Keratinocyte (primary cell): ENCODE data around the gene TECPR1. TPM values are rescaled to one million over a fixed set of nuclear protein-coding genes. Genes with fewer than 3 reads are reported as not detected.

Experiments used
- DNase-seq: peaks from one replicate; pipeline ENCODE4 v3.0.0-alpha.2; 2011; ENCODE audit warnings: low read depth, missing footprints, low spot score
- FAIRE-seq: peaks from 2 replicates; lab custom pipeline; 2011; peaks lifted over from hg19 to GRCh38; lab: Jason Lieb, UNC
- H2AFZ ChIP-seq: 2 replicates; pipeline ENCODE4 v1.6.0; 2012; ENCODE audit warnings: low read length, control low read depth, inconsistent platforms; ENCODE audit not compliant: control insufficient read depth
- H3K27ac ChIP-seq: 2 replicates; pipeline ENCODE4 v1.5.1; 2011; ENCODE audit warnings: low read length; ENCODE audit not compliant: control insufficient read depth, insufficient read depth
- H3K27me3 ChIP-seq: 3 replicates; pipeline ENCODE4 v1.6.0; 2011; ENCODE audit warnings: low read length; ENCODE audit not compliant: control insufficient read depth, insufficient read depth; ENCODE audit errors: extremely low read depth
- H3K36me3 ChIP-seq, 2 experiments: 2 replicates in 1 of 2; 3 replicates in 1 of 2; pipeline ENCODE4 v1.5.1; 2011; ENCODE audit warnings: low read length in 2 of 2, mild to moderate bottlenecking in 1 of 2; ENCODE audit not compliant: control insufficient read depth in 2 of 2, insufficient read depth in 2 of 2; ENCODE audit errors: extremely low read depth in 1 of 2
- H3K4me1 ChIP-seq: 3 replicates; pipeline ENCODE4 v1.5.1; 2011; ENCODE audit warnings: low read length; ENCODE audit not compliant: control insufficient read depth, insufficient read depth; ENCODE audit errors: extremely low read depth
- H3K4me2 ChIP-seq: 3 replicates; pipeline ENCODE4 v1.6.0; 2011; ENCODE audit warnings: low read depth, low read length; ENCODE audit not compliant: control insufficient read depth, insufficient read depth; ENCODE audit errors: extremely low read depth
- H3K4me3 ChIP-seq, 3 experiments: fragments of 200-600 bp in 1 of 3; sonication (generic) in 1 of 3; 2 replicates in 2 of 3; 3 replicates in 1 of 3; pipeline ENCODE4 v1.5.1; 2011 to 2016; ENCODE audit warnings: low read length in 3 of 3, mild to moderate bottlenecking in 3 of 3, control low read depth in 2 of 3, inconsistent platforms in 1 of 3, low read depth in 1 of 3, mixed read lengths in 1 of 3, mixed run types in 1 of 3, moderate library complexity in 1 of 3; ENCODE audit not compliant: control insufficient read depth in 2 of 3, insufficient read depth in 2 of 3; ENCODE audit errors: extremely low read depth in 1 of 3
- H3K79me2 ChIP-seq: 2 replicates; pipeline ENCODE4 v1.6.0; 2012; ENCODE audit warnings: low read length; ENCODE audit not compliant: control insufficient read depth, insufficient read depth
- H3K9ac ChIP-seq: 3 replicates; pipeline ENCODE4 v1.6.0; 2011; ENCODE audit warnings: low read length; ENCODE audit not compliant: control insufficient read depth, insufficient read depth; ENCODE audit errors: extremely low read depth
- H3K9me1 ChIP-seq: 3 replicates; pipeline ENCODE4 v1.6.0; 2011; ENCODE audit warnings: low read length; ENCODE audit not compliant: control insufficient read depth, insufficient read depth; ENCODE audit errors: extremely low read depth
- H3K9me3 ChIP-seq: 2 replicates; pipeline ENCODE4 v1.5.1; 2012; ENCODE audit warnings: low read depth, low read length; ENCODE audit not compliant: control insufficient read depth
- H4K20me1 ChIP-seq: 3 replicates; pipeline ENCODE4 v1.6.0; 2011; ENCODE audit warnings: low read length; ENCODE audit not compliant: control insufficient read depth, insufficient read depth; ENCODE audit errors: extremely low read depth
- CTCF ChIP-seq, 3 experiments: IDR thresholded peaks in 1 of 3; conservative IDR thresholded peaks in 1 of 3; optimal IDR thresholded peaks in 1 of 3; 2 replicates in 2 of 3; 3 replicates in 1 of 3; pipeline versions ENCODE3 to v1.5.1; 2011; ENCODE audit warnings: low read length in 3 of 3, mild to moderate bottlenecking in 3 of 3, moderate library complexity in 2 of 3, control low read depth in 1 of 3, inconsistent platforms in 1 of 3; ENCODE audit not compliant: insufficient read depth in 2 of 3; ENCODE audit errors: extremely low read depth in 1 of 3
- EZH2 ChIP-seq: IDR thresholded peaks from one replicate; pipeline ENCODE4 v1.6.1; 2012; ENCODE audit warnings: inconsistent platforms, mild to moderate bottlenecking, low read length, moderate library complexity
- dilution Hi-C: fragments of 300-500 bp; cut with MboI; formaldehyde crosslinking; loops from one replicate; pipeline ENCODE4 v1.7.0; 2020; ENCODE audit warnings: low sequenced_read_pairs; ENCODE audit not compliant: extremely low pct_ligation_motif_present
- polyA plus RNA-seq, 5 experiments: library from polyadenylated mRNA; depleted of rRNA in 3 of 5; stranded (reverse) in 3 of 5; stranded (forward) in 1 of 5; unstranded in 1 of 5; fragments of >200 nt; gene quantifications; 1 replicate in 1 of 5; 2 replicates in 3 of 5; 3 replicates in 1 of 5; pipeline versions ENCODE4 v1.2.1 to v1.2.3, GENCODE V29; 2011 to 2012; ENCODE audit warnings: missing spikeins in 2 of 5, low read depth in 1 of 5, low replicate concordance in 1 of 5

The TECPR1 gene
- polyA plus RNA-seq, 1 donor (not counting 4 experiments of a cell fraction or from before 2014, with no cell fraction given), result 2.4 TPM

- Histone ChIP-seq H3K27me3 (no peaks in the 10 kb centered on the region), H3K4me2 (no peak overlapping the region), H3K27ac (no peak overlapping the region), H3K9me3 (no peaks in the 10 kb centered on the region), H3K36me3 (peaks cover 3 to 11% of the 10 kb centered on the region in 2 experiments), H4K20me1 (no peaks in the 10 kb centered on the region), H3K4me1 (peaks cover 16% of the 10 kb centered on the region), H2AFZ (no peak overlapping the region), H3K79me2 (no peaks in the 10 kb centered on the region), H3K9ac (no peak overlapping the region), H3K4me3 (no peak overlapping the region), H3K9me1 (no peaks in the 10 kb centered on the region)
- DNase-seq (no peak), FAIRE-seq (no peak)
- TF ChIP-seq CTCF (optimal IDR thresholded peaks at IDR 0.05 in 1 of 3, IDR thresholded peaks at IDR 0.05 in 1 of 3, conservative IDR thresholded peaks at IDR 0.05 in 1 of 3; ENCODE audit: extremely low read depth in 1 of 3, insufficient read depth in 2 of 3, low read length in 3 of 3) (no peak), EZH2 (no peak)
- dilution Hi-C loops, result no loop called here
These were observed 74.5 kb downstream of the TECPR1 start for GRCh38 chr7:98177553-98177952.

- Histone ChIP-seq H3K4me2 (no peak overlapping the region), H3K27ac (no peak overlapping the region), H3K27me3 (no peaks in the 10 kb centered on the region), H3K9ac (no peak overlapping the region), H3K79me2 (no peaks in the 10 kb centered on the region), H2AFZ (no peak overlapping the region), H3K9me1 (no peaks in the 10 kb centered on the region), H3K36me3 (peaks cover 7 to 11% of the 10 kb centered on the region in 2 experiments), H3K9me3 (no peaks in the 10 kb centered on the region), H4K20me1 (no peaks in the 10 kb centered on the region), H3K4me3 (no peak overlapping the region), H3K4me1 (peaks cover 16% of the 10 kb centered on the region)
- dilution Hi-C loops, result no loop called here
- DNase-seq (no peak), FAIRE-seq (peak; percentile 43)
- TF ChIP-seq EZH2 (no peak), CTCF (optimal IDR thresholded peaks at IDR 0.05 in 1 of 3, IDR thresholded peaks at IDR 0.05 in 1 of 3, conservative IDR thresholded peaks at IDR 0.05 in 1 of 3; ENCODE audit: extremely low read depth in 1 of 3, insufficient read depth in 2 of 3, low read length in 3 of 3) (no peak)
These were observed 76.6 kb downstream of the TECPR1 start for GRCh38 chr7:98175260-98175940.
